Body of pancreas (tissue), 4 donors: ENCODE measurements around the gene ZP4.

ENCODE experiments used
- CTCF ChIP-seq, 7 experiments: fragments of 450-650 bp in 4 of 7; fragments of 200-600 bp in 3 of 7; sonication (generic) in 3 of 7; IDR thresholded peaks; one replicate each; pipeline ENCODE4 v1.5.1; 2016 to 2019; ENCODE audit warnings: antibody characterized with exemption in 7 of 7
- POLR2A ChIP-seq, 3 donors: fragments of 450-650 bp; IDR thresholded peaks; one replicate each; pipeline ENCODE4 v1.6.1; 2016; ENCODE audit warnings: antibody characterized with exemption in 3 of 3, mild to moderate bottlenecking in 2 of 3

- no peak for TF ChIP-seq CTCF (IDR thresholded peaks at IDR 0.05)
- no peak for TF ChIP-seq POLR2A (IDR thresholded peaks at IDR 0.05)
These were observed 57.9 kb downstream of the ZP4 start for GRCh38 chr1:237832858-237833257.
